Measurements from ENCODE around the gene IFT88.

- TF ChIP-seq POLR2AphosphoS5 (IDR thresholded peaks at IDR 0.05; ENCODE audit: low read depth, low read length) (no peak), POLR2A (IDR thresholded peaks at IDR 0.05; ENCODE audit: low read depth, low read length) (no peak)
Measured at GRCh38 chr13:20696073-20696472, 129.1 kb downstream of the IFT88 start.
